ENCODE measurements around the gene GRIFIN. TPM values are rescaled to one million over a fixed set of nuclear protein-coding genes. Genes with fewer than 3 reads are reported as not detected.

The GRIFIN gene
- total and polyA plus RNA-seq, 2 donors (not counting 1 experiment from before 2014, with no cell fraction given): not detected

- ChIA-PET CTCF (interaction anchor here (0.7 to 4.8 kb wide), 17 partner anchors 9 to 240 kb away, joined by 3 to 29 read pairs (median 5); partner anchors contain the start of gene IQCE), POLR2A (interaction anchor here (1.1 kb wide), 1 partner anchor 31 kb away, joined by 3 read pairs; no protein-coding TSS in a partner anchor)
- peaks cover 12% of the 10 kb centered on the region for H3K4me1 Mint-ChIP-seq
- H3K9ac ChIP-seq (ENCODE audit: low read length): peak overlapping the region; percentile 4
- H3K79me2 ChIP-seq (ENCODE audit: control insufficient read depth, insufficient read depth, low read length): no peaks in the 10 kb centered on the region
- H2AFZ ChIP-seq (ENCODE audit: insufficient read depth, low read depth, low read length, poor library complexity, severe bottlenecking): peak overlapping the region; percentile 65
- no peak overlapping the region for H3K27ac Mint-ChIP-seq
- ATAC-seq (ENCODE audit: low read depth) (peak; percentile 99), DNase-seq (peak; percentile 78)
- H3K4me3 ChIP-seq (ENCODE audit: control extremely low read depth in 1 of 5, extremely low read depth in 1 of 5, insufficient read depth in 1 of 5, low read depth in 2 of 5, low read length in 4 of 5): peak overlapping the region in 3 of 5 experiments; percentile 5 to 21 (median 12)
- peaks cover 0 to 4% (median 2%) of the 10 kb centered on the region in 4 experiments for H3K27me3 ChIP-seq (replicated peaks in 1 of 4; ENCODE audit: control extremely low read depth in 1 of 4, control insufficient read depth in 3 of 4, insufficient read depth in 4 of 4, low read length in 3 of 4)
- no peaks in the 10 kb centered on the region for H3K36me3 ChIP-seq (replicated peaks in 1 of 2; ENCODE audit: control extremely low read depth in 1 of 2, control insufficient read depth in 1 of 2, extremely low read depth in 1 of 2, insufficient read depth in 2 of 2, low read length in 1 of 2)
- peak overlapping the region; percentile 79 for H3K4me2 ChIP-seq (replicated peaks; ENCODE audit: low read depth, low read length, poor library complexity, severe bottlenecking)
- no peaks in the 10 kb centered on the region for H3K9me3 Mint-ChIP-seq (ENCODE audit: insufficient read depth)
- H4K20me1 ChIP-seq (ENCODE audit: control insufficient read depth, insufficient read depth, low read length, poor library complexity, severe bottlenecking): no peaks in the 10 kb centered on the region
- no peaks in the 10 kb centered on the region for H3K27me3 Mint-ChIP-seq
- TF ChIP-seq EZH2 (IDR thresholded peaks at IDR 0.05; ENCODE audit: borderline replicate concordance, insufficient read depth, low read depth, low read length, poor library complexity, severe bottlenecking): no peak
- TF ChIP-seq, protein P1, sequence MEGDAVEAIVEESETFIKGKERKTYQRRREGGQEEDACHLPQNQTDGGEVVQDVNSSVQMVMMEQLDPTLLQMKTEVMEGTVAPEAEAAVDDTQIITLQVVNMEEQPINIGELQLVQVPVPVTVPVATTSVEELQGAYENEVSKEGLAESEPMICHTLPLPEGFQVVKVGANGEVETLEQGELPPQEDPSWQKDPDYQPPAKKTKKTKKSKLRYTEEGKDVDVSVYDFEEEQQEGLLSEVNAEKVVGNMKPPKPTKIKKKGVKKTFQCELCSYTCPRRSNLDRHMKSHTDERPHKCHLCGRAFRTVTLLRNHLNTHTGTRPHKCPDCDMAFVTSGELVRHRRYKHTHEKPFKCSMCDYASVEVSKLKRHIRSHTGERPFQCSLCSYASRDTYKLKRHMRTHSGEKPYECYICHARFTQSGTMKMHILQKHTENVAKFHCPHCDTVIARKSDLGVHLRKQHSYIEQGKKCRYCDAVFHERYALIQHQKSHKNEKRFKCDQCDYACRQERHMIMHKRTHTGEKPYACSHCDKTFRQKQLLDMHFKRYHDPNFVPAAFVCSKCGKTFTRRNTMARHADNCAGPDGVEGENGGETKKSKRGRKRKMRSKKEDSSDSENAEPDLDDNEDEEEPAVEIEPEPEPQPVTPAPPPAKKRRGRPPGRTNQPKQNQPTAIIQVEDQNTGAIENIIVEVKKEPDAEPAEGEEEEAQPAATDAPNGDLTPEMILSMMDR (IDR thresholded peaks at IDR 0.05): peak; percentile 72
- intact Hi-C loops (cut with micrococcal nuclease): loop anchor here (1.0 to 5.0 kb wide), 7 partner anchors 33 to 232 kb away; partner anchors contain the start of genes BRAT1, IQCE and LFNG
- peaks cover 0 to 6% (median 2%) of the 10 kb centered on the region in 3 donors for H3K9me3 ChIP-seq (ENCODE audit: control extremely low read depth in 1 of 3, control insufficient read depth in 2 of 3, insufficient read depth in 1 of 3, low read length in 2 of 3)
- H3K4me3 Mint-ChIP-seq: peak overlapping the region; percentile 47
- H3K4me1 ChIP-seq (ENCODE audit: control insufficient read depth in 2 of 2, insufficient read depth in 2 of 2, low read length in 2 of 2): peaks cover 14 to 17% of the 10 kb centered on the region in 2 donors
- H3K27ac ChIP-seq (ENCODE audit: low read length in 2 of 2): no peak overlapping the region
- 19% methylated on average over 29 of the region's 34 CpGs for WGBS (ENCODE audit: insufficient coverage)
Observed at GRCh38 chr7:2477447-2478398, 1.5 kb upstream of the GRIFIN start.
